HG03103 (cell line): Measurements from ENCODE around the gene MIB2.

Source experiments
- ATAC-seq: cut with Tn5 transposase; IDR thresholded peaks from one replicate; pipeline ENCODE4 v1.9.1; 2021; ENCODE audit warnings: low read depth; ENCODE audit not compliant: unreplicated experiment

The MIB2 gene

DNA sequence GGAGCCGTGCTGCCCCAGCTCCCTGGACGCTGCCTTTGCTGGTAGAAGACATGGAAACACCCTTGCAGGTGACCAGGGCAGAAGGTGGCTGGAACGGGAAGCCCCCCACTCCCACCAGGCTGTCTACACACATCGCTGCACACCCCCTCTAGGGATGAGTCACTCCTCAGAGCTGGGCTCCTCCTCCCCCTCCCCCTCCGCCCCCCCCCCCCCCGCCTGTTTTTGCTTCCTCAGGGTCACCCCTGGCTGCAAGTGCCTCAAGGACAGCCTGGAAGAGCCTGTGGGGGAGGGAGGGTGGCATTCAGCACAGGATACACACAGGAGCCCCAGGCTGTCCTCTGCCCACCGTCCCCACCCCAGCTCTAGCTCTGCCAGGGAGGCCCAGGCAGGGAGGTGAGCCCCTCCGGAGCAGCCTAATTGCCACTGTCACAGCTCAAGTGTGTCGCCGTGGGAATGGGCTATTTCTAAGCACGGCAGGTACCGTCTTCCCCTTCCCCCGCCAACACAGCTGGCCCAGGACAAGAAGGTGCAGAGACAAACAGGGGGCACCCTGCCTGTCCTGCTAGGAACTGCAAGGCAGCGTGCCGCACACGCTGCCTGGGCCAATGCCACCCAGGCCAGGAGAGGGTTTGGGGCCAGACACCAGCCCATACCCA, 17.9 kb upstream of the MIB2 start:
- ATAC-seq = no peak

- ATAC-seq = no peak
Measured at GRCh38 chr1:1598051-1598719, 17.1 kb upstream of the MIB2 start.

- no peak for ATAC-seq
Measured at GRCh38 chr1:1598720-1599029, 16.6 kb upstream of the MIB2 start.

DNA sequence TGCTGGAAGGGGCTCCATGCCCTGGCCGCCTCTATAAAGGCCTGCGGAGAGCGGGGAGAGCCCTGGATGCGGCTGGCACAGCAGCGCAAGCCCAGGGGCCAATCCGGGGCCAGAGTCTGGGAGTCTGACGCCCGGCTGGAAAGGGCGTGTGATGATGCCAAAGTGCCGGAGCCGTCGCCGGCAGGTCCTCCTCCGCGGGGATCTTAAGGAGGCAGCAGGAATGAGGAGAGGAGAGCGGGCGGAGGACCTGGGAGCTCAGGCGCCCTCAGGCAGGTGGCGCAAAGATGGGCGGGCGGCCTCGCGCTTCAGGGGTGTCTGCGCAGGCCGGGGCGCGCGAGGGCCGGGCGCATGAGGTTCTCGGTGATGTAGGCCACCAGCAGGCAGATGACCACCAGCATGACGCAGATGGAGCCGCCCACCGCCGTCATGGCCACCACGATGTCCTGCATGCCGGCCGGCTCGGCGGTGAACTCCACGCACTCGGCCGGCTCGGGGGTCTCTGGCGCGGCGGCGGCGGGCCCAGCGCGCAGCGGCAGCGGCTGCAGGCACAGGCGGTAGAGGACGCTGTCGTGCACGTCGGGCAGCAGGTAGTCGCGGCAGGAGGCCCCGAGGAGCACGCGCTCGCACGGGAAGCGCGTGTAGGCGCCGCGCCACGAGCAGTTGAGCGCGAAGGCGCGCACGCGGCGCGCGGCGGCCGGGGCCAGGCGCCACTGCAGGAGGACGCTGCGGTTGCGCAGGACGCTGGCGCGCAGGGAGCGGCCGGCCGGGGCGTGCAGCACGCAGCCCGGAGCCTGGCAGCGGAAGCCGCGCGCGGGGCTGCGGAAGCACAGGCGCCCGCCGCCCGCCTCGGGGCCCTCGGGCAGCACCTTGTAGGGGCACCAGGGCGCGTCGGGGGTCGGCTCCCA, 16.0 kb upstream of the MIB2 start:
- ATAC-seq = no peak

DNA sequence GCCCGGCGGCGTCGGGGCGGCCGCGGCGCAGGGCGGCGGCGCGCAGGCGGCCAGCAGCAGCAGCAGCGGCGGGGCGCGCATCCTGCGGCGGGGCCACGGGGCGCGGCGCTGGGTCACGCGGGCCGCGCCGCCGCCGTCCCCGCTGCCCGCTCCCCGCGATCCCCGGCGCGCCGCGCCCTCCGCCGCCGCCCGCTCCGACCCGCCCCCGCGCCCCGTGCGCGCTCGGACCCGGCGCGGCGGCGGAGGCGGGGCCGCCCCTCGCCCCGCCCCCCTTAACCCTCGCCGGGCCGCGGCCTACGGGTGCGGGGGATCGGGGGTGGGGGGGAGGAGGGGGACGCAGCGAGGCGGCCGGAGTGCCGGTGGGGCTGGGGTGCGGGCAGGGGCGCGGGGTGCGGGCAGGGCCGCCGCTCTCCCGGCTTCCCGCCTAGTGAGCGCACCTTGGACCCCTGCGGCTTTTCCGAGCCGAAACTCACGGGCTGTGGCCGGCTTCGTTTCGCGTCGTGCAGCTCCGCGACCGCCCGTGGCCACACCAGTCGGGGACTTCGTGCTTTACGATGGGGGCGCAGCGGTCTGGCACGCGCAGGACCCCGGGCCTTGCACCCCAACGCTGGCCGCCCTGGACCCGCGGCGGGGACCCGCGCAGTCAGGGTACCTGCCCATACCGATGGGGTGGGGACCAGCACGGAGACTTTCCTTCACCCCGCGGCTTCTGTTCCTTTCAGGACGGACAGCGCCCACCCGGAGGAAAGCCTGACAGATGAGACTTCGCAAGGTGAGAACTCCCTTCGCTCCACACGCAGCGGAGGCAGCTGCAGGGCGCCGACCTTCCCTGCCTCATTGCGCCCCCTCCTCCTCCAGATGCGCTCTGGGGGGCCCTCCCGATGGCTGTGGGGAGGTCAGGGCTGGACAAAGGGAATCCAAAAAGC, 15.1 kb upstream of the MIB2 start, which contains the start of gene FNDC10:
Gene FNDC10 (minus strand): TSS at position 201 of the 926 bp plus-strand sequence. CDS start 120 bp downstream, at position 81.
- no peak for ATAC-seq

GRCh38 chr1:1600861-1601563, 14.3 kb upstream of the MIB2 start:
- ATAC-seq = no peak

- ATAC-seq = no peak
Measured at GRCh38 chr1:1601564-1602303, 13.6 kb upstream of the MIB2 start.

DNA sequence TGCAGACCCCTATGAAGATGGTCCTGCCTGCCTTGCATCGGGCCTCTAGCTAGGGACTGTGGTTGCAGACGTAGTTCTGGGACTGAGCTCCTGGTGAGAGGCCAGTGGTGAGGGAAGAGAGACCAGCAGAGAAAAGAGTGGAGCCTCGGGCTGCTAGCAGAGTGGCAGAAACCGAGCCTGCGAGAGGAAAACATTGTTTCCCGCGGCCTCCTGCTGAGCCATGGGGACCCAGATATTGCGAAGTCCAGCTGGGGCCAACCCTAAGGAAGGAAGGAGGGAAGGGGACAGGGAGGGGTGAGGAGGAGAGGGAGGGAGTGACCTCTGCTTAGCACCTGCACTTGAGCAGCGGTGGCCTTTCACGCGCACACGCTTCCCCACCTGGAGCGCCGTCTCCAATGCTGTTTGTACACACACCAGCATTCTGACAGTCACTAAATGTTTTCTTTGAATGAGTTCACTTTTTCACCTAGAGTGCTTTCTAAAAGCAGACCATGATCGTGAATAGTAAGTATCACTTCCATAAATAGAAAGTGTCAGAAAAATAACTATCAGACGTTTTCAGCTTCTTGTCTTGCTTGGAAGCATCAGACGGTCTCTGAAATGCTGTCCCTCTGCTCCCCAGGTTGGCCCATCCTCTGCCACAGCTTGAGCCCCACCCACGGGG, 12.9 kb upstream of the MIB2 start:
- no peak for ATAC-seq

DNA sequence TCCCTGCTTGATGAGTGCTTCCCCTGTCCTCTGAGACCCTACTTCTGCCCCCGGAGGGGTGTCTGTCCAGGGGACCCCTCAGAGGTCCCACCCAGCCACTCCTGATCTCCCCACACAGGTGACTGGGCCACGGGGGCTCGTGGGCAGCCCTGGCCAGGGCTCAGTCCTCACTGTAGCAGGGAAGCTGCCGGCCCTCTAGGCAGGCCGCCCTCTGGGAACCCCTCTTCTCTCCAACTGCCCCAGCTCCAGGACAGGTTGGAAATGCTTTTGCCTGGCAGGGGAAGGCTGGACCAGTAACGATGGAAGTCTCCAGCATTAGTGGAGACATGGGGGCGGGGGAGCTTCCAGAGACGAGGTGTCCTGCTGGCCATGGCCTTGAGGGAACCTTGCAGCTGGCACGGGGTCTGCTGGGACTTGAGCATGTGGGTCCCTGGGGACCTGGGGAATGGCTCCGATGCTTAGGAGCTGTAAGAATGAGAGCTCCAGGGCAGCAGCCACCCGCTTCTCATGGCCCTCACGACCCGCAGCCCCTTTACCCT, 12.3 kb upstream of the MIB2 start:
- ATAC-seq = no peak

- ATAC-seq = no peak
Measured at GRCh38 chr1:1603671-1604373, 11.5 kb upstream of the MIB2 start.

DNA sequence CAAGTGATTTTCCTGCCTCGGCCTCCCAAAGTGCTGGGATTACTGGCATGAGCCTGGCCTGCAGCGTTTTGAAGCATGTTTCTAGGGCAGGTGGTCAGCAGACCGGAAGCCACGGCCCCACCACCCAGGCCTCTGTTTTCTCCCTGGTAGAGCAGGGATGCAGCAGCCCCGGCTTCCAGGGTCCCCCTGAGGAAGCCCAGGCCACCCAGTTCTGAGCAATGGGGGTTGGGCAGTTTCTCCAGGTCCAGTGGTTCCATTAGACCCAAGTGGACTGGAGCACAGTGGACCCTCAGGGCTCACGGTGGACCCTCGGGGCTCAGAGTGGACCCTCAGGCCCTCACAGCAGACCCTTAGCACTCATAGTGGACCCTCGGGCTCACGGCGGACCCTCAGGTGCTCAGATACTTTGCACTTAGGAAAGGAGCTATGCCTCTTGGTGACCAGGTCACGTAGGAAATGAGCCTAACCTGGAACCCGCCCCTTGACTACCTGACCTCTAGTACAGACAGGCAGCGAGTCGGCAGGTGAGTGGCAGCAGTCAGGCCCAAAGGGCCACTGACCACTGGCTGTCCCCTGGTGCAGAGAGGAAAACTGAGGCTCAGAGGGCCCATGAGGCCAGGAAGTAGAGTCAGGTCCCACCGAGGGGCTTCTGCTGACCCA, 10.8 kb upstream of the MIB2 start:
- ATAC-seq = no peak

- no peak for ATAC-seq
Measured at GRCh38 chr1:1605034-1605591, 10.2 kb upstream of the MIB2 start.

DNA sequence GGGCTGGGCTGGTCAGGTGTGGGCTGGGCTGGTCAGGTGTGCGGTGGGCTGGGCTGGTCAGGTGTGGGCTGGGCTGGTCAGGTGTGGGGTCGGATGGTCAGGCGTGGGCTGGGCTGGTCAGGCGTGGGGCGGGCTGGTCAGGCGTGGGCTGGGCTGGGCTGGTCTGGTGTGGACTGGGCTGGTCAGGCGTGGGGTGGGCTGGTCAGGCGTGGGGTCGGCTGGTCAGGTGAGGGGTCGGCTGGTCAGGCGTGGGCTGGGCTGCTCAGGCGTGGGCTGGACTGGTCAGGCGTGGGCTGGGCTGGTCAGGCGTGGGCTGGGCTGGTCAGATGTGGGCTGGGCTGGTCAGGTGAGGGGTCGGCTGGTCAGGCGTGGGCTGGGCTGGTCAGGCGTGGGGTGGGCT, 9.6 kb upstream of the MIB2 start:
- ATAC-seq = no peak

- ATAC-seq = no peak
Measured at GRCh38 chr1:1606232-1606631, 9.1 kb upstream of the MIB2 start.

DNA sequence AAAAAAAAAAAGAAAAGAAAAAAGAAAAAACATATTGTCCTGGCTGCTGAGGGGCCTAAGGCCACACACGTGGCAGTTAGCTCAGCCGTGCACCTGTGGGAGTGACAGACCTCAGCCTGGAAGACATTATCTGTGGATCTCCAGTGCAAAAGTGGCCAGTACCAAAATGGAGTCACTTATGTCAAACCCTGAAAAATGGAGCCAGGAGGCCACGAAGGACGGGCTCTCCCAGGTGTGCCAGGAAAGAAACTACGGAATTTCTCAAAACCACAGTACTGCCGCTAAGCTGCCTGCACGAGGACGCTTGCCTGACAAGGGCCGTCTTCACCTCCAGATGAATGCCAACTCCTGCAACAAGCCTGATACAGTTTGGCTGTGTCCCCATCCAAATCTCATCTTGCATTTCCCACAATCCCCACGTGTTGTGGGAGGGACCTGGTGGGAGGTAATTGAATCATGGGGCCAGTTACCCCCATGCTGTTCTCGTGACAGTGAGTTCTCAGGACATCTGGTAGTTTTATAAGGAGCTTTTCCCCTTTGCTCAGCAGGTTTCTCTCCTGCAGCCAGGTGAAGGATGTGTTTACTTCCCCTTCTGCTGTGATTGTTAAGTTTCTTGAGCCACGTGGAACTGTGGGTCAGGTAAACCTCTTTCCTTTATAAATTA, 5.3 kb upstream of the MIB2 start:
- ATAC-seq = no peak

GRCh38 chr1:1610796-1611195, 4.5 kb upstream of the MIB2 start:
- no peak for ATAC-seq

- no peak for ATAC-seq
Measured at GRCh38 chr1:1612104-1612400, 3.2 kb upstream of the MIB2 start.
